GM19468 (cell line): ENCODE results near the gene DLG2.

Experiments
- ATAC-seq: cut with Tn5 transposase; IDR thresholded peaks from one replicate; pipeline ENCODE4 v1.9.1; 2021; ENCODE audit warnings: mild to moderate bottlenecking, moderate library complexity, moderate number of reproducible peaks; ENCODE audit not compliant: unreplicated experiment; ENCODE audit errors: extremely low read depth

The DLG2 gene

DNA sequence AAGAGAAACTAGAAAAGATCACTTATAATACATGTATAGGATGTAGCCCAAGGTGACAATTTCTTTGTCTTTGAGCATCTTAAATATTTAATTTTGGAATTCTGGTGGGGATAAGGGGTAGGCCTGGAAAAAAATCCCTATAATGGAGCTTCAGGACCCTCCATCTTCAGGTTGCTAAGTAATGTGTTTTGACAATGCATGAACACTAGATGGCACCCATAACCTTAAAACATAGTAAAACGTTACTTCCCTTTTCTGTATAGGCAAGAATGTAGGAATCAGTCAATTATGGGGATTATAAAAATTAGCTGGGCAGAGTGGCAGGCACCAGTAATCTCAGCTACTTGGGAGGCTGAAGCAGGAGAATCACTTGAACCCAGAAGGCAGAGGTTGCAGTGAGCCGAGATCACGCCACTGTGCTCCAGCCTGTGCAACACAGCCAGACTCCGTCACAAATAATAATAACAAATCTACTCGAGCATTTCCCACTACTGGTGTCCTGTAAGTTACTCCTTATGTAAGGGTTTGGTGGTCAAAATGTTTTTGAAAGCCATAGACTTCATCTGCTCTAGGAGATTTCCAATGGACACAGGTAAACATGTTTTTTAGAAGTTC, 1799.1 kb downstream of the DLG2 start:
- peak; percentile 39 for ATAC-seq

DNA sequence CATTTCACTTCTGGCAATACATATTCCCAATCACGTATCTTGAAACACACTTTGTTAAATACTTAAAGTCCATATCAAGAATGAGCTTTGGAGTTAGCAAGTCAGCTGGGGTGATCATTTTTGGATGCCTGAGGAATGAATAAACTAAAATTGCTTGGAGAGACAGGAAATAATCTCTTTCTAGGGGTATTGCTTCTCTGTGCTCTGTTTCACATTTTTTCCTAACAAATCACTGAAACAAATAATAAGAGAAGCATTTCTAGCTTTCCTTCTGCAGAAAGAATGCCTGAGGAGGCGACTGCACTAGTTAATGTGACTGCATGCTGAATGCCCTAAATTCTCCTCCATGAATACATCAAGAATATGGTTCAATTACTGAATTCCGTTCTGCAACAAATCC, 1799.6 kb downstream of the DLG2 start:
- ATAC-seq = no peak

DNA sequence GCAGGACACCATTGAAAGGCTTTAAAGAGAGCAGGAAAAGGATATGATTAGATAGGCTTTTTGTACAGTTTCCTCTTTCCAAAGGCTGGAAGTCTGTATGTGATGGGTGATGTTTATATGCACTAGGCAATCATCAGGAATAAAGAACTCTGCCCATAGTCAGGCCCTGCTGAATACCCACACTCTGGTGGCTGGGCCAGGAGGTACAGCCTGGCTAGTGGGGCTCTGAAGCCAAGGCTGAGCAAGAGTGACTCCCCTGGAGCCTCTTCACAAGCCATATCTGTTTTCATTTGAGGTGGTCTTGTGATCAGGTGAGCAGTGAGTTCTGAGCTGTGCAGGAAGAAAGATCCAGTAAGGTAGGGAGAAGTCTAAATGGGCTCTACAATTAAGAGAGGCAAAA, 1801.1 kb downstream of the DLG2 start:
- no peak for ATAC-seq

DNA sequence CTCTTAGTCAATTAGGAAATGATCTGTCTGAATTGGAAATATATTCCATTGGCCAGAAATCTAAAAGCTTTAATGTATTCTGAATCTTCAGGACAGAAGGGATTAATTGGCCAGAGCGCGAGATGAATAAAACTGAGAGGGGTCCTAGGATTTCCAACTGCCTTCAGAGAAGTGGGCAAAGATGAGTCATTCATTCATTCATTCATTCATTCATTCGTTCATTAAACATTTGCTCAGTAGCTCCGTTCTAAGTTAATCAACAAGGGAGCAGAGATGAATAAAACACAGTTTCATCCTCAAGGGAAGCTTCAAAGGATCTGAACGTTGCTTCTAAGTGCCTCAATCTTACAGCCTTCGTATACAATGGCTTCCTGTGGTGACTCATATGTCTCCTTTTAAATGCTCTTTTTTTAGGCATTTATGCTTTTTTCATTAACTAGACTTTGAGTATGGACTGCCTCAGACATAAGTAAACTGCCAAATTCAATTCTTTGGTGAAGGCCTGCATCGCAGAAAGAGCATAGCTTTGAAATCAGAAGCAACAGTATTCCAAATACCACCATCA, 1803.6 kb downstream of the DLG2 start:
- no peak for ATAC-seq

DNA sequence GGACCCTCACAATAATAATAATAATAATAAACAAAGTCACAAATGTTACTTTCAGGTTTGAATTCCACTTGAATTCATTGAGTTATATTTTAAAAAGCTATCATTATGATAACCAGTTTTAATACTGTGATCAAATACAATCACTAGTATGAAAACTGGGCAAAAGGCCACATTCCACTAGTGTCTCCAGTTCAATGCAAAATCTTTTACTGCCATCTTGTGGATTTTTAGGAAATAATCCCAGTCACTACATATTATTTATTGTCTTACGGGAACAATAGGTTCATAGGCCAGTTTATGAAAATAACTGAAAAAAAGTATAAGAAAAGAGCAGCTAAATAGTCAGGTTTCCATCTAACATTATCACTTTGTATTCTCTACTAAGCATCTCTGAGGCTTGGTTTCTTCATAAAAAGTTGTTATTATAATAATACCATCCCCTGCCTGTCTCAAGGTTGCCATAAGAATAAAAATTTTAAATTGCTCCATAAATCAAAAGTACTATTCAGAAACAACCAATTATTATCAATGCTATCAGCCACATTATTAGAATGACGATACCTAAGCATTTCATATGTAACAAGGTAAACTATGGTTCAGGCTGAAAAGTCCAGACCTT, 1807.1 kb downstream of the DLG2 start:
- no peak for ATAC-seq

DNA sequence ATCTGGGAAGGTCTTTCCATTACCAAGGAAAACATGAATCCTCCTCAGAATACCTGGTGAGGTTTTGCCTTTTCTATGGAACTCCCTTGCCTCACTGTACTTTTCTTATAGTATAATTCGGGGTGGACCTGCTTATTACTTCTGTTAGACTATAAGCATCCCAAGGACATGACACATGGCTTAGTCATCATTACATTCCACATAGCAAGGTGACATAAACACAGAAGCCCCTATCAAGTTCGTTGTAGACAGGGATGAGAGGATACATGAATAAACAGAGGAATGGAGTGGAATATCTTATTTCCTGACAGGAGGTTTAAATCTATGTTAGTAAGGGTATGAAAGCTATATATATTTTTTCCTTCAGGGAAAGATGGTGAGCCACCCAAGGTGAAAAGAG, 1808.8 kb downstream of the DLG2 start:
- ATAC-seq = no peak

DNA sequence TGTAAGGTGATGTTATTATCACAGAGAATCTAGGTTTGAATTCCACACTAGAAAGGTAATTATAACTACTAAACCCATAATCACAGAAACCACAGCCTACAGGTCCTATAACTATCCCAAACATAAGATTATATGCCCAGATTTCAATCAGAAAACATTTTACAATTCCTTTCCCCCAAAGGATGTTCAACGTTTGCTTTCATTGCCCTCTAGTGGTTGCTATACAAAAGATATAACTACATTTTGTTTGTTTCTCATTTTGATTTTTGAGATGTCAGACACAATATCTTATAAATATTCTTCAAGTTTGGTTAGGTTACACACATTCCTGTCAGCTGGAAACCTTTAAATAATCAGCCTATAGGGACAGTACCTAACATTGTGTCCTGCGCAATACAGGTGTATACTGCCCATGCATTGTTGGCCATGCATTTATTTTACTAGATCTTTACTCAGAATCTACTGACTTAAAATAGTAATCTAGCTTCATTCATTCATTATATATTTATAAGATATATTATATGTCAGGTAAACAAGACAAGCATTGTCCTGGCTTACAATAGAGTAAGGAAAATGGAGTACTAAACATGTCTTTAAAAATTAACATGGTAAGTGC, 1810.5 kb downstream of the DLG2 start:
- ATAC-seq = no peak

DNA sequence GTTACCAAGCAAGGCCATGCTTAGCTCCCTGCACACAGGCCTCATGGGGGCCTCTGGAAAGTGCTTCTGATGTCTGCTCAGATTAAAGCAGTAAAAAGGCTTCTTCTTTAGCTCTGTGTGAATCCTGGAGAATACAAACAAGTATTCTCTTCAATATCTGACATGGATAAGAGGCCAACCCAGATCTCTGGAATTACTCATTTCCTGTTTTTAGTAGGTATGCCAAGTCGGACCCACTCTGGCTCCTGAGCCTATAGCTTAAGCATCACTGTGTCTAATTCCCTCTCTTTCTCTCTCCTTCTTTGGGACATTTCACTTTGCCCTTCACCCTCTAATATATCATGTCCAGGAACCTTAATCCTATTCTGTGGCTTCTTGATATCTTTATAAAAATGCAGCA, 1811.4 kb downstream of the DLG2 start:
- no peak for ATAC-seq

DNA sequence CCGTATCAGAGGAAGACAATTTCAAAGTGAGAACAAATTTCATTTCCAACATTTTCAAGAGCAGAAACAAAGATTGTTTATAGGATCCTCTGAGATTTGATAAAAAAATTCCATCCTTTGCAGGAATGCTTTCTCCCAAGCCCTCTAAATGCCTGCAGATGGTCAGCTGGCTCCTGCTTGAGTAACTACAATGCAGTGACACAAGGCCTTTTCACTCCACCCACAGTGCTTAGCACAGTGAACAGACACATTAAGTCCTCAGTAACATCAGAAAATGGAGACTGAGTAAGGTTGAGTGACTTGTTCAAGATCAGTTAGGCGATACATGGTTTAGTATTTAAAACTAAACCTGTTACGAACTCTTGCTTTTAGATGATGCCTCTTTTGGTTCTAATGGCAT, 1813.8 kb downstream of the DLG2 start:
- no peak for ATAC-seq

DNA sequence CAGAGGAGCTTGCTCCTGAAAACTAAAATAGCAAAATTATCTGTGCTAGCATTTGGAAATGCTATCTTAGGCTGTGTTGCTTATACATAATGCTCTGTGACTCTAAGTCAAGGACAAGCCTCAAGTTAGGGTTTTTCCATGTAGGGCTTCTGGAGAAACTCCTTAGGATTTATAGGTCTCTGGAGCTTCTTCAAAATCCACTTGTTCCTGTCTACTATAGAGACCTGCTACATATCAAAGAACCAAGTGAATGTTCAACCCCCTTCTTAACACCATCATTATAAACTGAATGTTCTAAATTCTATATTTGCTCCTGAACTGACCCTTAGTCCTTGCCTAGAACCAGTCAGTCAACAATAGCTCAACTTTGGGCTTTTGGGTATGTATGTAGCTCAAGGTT, 1817.9 kb downstream of the DLG2 start:
- no peak for ATAC-seq

DNA sequence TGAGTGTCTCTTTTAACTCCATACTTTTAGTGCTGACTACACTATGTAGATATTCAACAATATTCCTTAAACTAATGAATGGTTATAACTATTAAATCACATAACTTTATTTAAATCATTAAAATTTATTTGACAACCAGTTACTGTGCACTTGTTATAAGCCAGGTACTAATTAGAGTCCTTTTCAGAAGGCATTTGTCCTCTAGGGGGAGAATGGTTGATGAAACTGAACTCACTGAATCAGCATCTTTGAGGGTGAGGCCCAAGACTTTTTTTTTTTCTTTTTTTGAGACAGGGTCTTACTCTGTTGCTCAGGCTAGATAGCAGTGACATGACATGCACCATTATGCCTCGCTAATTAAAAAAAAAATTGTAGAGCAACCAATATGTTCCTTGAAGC, 1825.3 kb downstream of the DLG2 start:
- no peak for ATAC-seq

DNA sequence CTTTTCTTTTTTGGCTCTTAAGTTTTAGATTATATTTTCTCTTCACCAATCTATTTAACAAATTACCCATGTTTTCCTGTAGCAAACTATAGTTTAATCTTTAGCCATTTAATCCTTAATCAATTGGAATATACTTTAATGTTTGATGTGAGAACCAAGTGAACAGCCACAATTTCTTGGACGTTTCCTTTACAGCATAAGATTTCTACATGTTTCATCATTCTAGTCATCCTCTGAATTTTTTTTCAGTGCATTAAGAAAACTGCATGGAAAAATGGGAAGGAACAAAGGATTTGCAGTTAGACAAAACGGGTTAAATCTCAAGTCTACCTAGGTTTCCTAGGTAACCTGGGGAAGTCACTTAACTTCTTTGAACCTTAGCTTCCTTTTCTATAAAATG, 1833.8 kb downstream of the DLG2 start:
- no peak for ATAC-seq

DNA sequence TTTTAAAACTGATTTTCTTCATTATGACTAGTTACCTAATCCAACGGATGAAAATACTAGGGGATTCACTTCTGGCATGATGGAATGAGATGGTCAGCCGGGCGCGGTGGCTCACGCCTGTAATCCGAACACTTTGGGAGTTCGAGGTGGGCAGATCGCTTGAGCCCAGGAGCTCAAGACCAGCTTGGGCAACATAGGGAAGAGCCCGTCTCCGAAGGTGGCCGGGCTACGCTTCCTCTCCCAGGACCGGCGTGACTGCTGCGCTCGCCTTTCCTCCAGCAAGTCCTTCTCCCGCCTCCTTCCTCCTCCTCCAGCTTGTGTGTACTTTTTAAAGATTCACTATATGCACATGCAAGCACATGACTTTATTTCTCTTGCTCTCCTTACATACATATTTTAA, 1835.6 kb downstream of the DLG2 start:
- ATAC-seq = no peak

DNA sequence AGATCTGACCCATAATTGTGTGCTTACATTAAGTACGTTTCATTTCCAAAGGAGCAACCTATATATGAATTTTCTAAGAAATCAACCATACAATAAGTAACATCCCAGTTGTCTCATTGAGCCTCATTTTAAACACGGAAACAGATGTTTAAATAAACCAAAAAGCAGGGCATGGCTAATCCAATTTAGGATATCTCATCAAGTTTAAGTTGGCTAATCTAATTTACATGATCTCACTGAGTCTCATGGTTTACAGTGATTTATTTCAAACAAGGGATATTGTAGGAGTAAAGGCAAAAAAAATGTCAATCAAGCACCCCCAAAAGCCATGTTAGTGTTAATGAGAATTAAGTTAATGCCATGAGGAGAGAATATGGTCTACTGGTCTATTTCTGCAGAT, 1841.2 kb downstream of the DLG2 start:
- no peak for ATAC-seq

DNA sequence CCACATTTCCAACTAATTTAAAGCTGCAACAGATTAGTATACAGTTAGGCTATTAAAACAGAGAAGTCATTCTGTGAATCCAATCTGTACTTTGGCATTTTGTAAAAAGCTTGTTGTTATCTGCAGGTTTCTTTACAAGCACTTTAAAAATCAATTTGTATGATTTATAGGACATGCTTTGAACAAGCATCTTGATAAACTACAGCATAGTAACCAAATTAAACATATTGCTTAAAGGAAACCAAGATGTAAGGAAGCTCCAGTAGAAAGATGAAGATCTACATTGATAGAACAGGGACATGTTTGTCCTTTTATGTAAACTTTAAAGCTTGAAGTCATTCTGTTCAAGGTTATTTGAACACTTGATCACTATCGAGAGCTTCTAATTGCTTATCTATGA, 1842.7 kb downstream of the DLG2 start:
- ATAC-seq = no peak

DNA sequence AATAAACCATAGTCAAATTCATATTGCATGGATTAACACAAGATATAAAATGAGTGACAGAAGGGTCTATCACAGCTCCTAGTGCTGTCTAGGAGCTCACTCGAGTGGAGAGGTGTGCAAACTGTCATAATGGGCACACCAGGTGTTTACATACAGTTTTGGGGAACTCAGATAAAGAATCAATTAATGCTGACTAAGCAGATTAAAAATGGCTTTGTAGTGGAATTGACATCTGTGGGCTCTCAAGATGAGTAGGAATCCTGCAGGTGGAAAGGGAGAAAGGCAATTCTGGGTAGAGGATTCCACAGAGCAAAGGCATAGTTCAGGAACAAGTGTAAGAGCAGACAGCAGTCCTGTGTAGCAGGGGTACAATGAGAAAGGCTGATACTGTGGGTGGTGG, 1844.8 kb downstream of the DLG2 start:
- ATAC-seq = no peak

DNA sequence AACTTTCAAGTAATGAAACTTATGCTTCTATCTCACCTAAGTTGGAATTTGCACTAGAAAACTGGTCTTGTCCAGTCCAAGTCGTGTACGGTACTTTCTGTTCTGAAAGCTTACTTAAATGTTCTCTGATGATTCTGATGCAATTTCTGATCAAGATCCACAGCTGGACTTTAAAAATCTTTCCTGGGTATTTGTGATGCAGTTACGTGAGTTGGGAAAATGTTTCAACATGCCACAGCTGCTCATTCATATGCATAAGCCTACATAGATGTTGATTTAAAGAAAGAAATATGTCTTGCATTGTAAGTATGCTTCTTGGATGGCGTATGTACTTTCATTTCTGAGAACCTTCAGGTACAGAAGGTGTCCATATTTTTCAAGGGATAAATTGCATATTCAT, 1847.3 kb downstream of the DLG2 start:
- ATAC-seq = no peak

DNA sequence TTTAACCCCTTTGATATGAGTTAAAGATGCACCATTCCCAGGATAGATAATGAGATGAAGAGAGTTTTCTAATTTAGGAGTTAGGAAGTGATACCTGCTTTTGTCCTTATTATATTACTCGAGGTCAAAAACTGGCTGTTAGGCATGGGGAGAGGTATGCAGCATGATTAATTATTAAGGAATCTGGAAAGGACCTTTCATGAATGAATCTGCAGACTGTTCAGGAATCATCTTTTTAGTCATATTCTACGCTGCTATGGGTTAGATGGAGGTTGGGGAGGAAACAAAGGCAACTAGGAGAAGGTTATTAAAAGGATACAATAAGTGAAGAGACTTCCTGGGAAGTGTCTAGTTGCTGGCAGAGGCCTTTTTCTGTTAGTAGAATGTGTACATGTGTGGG, 1848.5 kb downstream of the DLG2 start:
- ATAC-seq = no peak

DNA sequence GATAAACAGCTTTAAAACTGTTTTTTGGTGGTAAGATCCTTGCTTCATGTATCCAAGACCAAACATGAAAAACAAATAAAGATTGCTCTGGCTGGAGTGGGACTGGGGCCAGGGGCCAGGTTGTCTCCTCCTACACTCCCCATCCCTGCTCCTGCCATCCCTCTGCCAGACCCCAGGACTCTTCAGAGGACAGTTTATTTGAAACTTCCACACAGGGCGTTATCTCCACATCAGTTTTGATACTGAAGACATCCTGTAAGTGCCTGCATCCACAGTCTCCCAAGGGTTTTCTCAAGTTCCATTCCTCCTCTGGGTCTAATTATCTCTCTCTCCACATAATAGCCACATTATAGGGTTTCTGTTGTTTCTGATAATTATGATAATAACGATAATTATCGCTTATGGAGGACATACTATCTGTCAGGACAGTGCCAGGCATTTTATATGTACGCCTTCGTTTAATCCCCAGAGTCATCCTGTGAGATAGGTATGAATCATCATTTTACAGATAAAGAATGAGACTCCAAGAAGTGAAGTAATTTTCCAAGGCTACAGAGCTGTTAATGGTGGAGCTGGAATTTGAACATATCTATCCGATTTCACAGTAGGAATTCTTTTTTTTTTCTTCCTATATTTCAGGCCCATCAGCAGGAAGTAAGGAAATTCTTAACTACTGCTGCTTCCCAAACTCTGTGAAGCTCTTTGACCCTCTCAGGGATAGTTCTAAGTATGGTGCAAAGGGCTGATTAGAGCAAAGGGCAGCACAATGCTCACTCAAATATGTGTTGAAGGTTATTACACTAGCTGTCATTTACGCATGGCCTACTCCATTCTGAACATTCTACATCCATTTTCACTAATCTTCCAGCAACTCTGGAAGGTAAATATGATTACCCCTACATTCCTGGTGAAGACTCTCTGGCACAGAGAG, 1852.9 kb downstream of the DLG2 start:
- ATAC-seq = no peak

DNA sequence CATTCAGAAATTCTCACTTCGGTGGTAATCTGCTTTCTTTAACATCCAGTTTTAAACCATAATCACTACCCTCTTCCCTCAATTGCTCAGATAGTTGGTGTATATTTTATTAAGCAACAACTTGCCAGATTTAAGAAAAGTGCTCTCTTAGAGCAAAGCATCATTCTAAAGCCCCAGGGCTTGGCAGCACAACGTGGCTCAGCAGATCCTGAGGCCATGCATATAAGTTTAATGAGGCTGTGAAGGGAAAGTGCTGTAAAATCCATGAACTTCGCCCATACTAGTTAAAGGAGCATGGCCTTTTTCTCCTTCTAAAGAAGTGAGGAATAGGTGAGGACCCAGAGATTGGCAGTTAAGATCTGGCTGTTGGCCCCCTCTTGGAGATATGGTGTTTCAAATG, 1858.7 kb downstream of the DLG2 start:
- ATAC-seq = no peak

DNA sequence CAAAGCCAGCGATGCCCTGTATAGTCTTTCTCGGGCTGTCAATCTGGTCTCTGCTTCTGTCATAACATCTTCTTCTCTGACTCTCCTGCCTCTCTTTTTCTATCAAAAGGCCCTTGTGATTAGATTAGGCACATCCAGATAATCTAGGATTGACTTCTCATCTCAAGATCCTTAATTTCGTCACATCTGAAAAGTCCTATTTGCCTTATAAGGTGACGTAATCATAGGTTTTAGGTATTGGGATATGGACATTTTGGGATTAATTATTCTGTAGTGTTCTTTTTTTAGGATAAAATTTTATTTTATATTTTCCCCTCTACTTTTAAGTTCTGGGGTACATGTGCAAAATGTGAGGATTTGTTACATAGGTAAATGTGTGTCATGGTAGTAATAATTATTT, 1860.2 kb downstream of the DLG2 start:
- no peak for ATAC-seq
